ENCODE results near the gene LIN28B. TPM values are rescaled to one million over a fixed set of nuclear protein-coding genes. Genes with fewer than 3 reads are reported as not detected.

Gene LIN28B
- total RNA-seq, 2 donors from 2014 or later = not detected

- no peak for DNase-seq (ENCODE audit: low spot score)
- no peak overlapping the region for H3K27ac ChIP-seq
- H3K36me3 ChIP-seq = peaks cover 5% of the 10 kb centered on the region
- no peaks in the 10 kb centered on the region for H3K4me1 ChIP-seq
- TF ChIP-seq CTCF (IDR thresholded peaks at IDR 0.05) = no peak
- no peaks in the 10 kb centered on the region for H3K9me3 ChIP-seq
- H3K4me3 ChIP-seq = no peak overlapping the region
- no peaks in the 10 kb centered on the region for H3K27me3 ChIP-seq
Measured at GRCh38 chr6:105107207-105107606, 150.3 kb downstream of the LIN28B start.

GRCh38 chr6:105108631-105109262, 151.8 kb downstream of the LIN28B start:
- Histone ChIP-seq H3K27me3 (no peaks in the 10 kb centered on the region), H3K4me1 (no peaks in the 10 kb centered on the region), H3K36me3 (peaks cover 5% of the 10 kb centered on the region), H3K4me3 (no peak overlapping the region), H3K9me3 (no peaks in the 10 kb centered on the region), H3K27ac (no peak overlapping the region)
- no peak for TF ChIP-seq CTCF (IDR thresholded peaks at IDR 0.05)
- DNase-seq (ENCODE audit: low spot score) = no peak

DNA sequence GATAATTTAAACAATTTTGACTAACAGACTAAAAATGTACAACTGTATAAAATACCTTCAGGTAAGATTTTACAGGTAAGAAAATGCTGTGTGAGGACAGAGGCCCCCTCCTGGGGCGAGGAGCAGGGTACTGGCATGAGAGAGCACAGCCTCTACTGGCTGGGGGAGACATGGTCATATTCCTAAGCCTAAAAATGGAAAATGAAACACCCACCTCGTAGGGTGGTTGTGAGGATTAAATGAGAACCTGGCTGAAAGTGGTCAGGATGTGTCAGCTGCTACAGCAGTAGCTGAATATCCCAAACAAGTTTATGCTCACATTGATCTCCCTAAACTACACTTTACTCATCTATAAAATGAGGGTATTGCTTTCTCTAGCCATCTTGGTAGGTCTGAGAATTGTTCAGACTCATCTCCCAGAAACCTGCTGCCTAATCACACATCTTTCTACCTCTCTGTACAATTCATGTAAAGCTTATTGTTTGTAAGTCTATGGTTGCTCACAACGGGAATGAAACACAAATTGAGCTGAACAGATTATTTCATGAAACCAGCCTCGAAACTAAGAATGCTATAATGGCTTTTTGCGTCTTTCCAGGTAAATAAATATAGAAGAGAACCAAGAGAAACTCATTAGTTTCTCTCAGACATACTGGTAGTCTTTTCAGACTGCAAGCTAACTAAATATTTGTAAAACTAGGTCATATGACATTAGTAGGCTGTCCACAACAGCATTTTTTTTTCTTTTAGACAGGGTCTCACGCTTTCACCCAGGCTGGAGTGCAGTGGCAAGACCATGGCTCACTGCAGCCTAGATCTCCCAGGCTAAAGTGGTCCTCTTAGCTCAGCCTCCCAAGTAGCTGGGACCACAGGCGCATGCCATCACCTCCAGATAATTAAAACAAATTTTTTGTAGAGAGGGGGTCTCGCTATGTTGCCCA, 153.3 kb downstream of the LIN28B start:
- Histone ChIP-seq H3K4me3 (no peak overlapping the region), H3K36me3 (peaks cover 5% of the 10 kb centered on the region), H3K27me3 (no peaks in the 10 kb centered on the region), H3K27ac (no peak overlapping the region), H3K9me3 (no peaks in the 10 kb centered on the region), H3K4me1 (no peaks in the 10 kb centered on the region)
- no peak for DNase-seq (ENCODE audit: low spot score)
- TF ChIP-seq CTCF (IDR thresholded peaks at IDR 0.05) = no peak

DNA sequence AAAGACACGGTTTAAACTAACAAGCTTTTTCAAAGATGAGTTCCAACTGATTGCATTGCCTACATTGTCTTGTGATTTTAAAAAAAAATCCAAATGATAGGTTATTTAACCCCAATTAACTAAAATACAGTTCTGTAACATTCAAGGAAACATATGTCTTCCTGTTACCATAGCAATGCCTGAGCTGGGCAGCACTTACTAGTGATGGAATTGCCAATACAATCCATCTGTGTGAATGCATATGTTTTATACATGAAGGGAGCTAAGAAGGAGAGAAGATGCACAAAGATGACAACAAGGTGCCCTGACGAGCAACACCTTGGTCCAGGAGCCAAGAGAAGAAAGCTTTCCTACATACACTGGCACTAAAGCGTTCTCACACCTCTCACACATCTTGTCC, 154.2 kb downstream of the LIN28B start:
- no peak overlapping the region for H3K27ac ChIP-seq
- H3K4me1 ChIP-seq = no peaks in the 10 kb centered on the region
- peaks cover 5% of the 10 kb centered on the region for H3K36me3 ChIP-seq
- TF ChIP-seq CTCF (IDR thresholded peaks at IDR 0.05) = no peak
- no peaks in the 10 kb centered on the region for H3K9me3 ChIP-seq
- H3K4me3 ChIP-seq = no peak overlapping the region
- no peaks in the 10 kb centered on the region for H3K27me3 ChIP-seq
- DNase-seq (ENCODE audit: low spot score) = no peak

DNA sequence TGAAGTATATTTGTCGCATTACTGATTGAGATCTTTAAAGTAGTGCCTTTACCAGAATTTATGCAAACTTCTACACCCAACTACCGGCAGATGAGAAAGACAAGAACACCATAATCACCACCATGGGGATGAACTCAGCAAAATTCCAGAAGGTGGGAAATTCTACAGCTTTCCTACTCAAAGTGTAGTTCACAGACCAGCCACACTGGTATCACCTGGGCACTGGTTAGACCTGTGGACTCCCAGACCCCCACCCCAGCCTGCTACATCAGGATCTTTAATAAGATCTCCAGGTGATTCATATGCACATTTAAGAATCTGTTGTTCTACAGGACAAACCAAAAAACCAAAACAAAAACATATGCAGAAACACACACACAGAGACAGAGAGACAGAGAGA, 155.0 kb downstream of the LIN28B start:
- Histone ChIP-seq H3K27ac (no peak overlapping the region), H3K9me3 (no peaks in the 10 kb centered on the region), H3K27me3 (no peaks in the 10 kb centered on the region), H3K4me1 (no peaks in the 10 kb centered on the region), H3K36me3 (peaks cover 7% of the 10 kb centered on the region), H3K4me3 (no peak overlapping the region)
- DNase-seq (ENCODE audit: low spot score) = no peak
- TF ChIP-seq CTCF (IDR thresholded peaks at IDR 0.05) = no peak
